ENCODE results near the gene CSF3R.
"Not testable (repeated sequence)": the region's sequence is repeated elsewhere in the genome, so short reads cannot be mapped to it uniquely, and the experiment has no call there.

The CSF3R gene

DNA sequence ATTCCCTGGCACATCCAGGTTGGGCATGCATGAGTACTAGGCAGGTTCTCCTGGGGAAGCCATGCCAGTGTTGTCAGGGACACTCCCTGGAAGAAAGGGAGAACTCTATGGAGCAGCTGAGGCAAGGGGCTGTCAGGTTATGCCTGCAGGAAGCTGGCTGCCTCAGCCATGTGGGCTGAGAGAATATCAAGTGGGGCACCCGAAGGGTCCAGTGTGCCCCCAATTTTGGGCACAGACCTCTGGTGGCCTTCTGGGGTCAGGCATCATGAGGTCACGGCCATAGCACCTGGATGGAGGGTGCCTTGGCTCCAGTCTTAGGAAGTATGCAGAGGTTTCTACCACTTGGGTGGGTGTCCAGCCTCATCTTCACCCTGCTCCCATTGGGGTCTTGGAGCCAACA lies 2.6 kb downstream of the CSF3R start:
- DNase-seq: no peak

DNA sequence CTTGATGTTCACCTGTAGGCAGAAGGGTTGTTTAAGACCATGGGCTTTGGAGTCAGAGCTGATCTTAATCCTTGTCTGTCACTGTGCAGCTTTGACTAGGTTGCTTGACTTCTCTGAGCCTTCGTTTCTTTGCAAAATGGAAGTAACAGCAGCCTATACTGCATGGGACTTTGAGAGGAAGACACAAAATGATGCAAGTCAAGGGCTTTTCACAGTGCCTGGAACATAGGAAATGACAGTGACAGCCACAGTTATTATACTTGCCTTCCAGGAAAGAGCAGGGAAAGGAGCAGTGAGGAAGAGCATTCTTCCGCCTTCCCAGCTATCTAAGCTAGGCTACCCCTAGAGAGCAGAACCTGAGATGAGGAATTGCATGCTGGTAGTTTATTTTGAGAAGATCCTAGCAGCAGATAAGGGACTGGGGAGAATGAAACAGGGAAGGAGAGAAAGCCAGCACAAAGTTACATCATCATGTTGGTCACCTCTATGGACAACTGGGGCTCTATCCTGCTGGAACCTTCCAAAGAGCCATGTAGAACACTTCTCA lies 3.1 kb downstream of the CSF3R start:
- no peak for DNase-seq

DNA sequence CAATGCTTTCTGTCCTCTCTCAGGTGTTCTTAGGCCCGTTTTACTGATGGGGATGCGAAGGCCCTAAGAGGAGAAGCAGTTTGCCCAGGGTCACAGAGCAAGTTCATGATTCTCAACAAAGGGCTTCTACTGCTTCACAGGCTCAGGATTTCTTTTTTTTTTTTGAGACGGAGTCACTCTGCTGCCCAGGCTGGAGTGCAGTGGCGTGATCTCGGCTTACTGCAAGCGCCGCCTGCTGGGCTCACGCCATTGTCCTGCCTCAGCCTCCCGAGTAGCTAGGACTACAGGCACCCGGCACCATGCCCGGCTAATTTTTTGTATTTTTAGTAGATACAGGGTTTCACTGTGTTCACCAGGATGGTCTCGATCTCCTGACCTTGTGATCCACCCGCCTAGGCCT lies 5.1 kb downstream of the CSF3R start:
- DNase-seq: not testable (repeated sequence)

DNA sequence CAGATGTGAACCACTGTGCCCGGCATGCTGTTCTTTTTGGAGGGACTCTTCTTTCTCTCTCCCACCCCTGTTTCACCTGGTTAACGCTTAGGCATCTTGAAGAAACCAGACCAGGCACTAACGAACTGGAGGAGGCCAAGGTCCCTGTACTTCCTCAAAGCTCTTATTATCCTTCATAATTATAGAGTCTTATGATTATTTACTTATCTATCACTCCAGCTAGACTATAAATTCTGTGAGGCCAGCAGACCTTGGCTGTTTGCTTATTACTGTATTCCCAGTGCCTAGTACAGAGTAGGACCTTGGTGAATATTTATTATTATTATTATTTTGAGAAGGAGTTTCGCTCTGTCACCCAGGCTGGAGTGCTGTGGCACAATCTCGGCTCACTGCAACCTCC lies 5.8 kb downstream of the CSF3R start:
- no peak for DNase-seq

DNA sequence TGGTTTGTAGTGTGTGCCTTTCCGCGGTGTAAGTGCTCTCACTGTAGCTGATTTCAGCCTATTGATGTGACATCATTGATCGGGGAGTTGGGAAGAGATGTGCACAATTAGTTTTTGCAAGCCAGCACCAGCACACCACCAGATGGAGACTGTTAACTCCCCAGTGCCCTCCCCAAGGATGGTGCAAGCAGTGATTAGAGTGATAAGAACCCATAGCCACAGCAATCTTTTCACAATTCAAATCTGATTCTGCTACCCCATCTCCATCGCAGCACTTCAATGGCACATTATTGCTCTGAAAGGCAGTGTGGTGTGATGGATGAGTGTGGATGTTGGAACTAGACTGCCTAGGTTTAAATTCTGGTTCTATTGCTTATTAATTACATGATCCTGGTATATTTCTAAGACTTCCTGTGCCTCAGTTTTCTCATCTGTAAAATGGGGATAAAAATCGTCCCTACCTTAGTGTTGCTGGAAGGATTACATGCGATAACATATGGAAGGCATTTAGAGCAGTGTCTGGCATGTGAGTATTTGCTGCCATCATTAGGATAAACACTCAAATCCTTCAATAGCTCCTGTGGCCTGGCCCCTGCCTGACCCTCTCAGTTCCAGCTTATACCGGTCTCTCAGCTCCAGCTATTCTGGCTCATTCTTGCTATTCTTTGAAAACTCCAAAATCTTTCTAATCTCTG lies 6.7 kb downstream of the CSF3R start:
- no peak for DNase-seq

DNA sequence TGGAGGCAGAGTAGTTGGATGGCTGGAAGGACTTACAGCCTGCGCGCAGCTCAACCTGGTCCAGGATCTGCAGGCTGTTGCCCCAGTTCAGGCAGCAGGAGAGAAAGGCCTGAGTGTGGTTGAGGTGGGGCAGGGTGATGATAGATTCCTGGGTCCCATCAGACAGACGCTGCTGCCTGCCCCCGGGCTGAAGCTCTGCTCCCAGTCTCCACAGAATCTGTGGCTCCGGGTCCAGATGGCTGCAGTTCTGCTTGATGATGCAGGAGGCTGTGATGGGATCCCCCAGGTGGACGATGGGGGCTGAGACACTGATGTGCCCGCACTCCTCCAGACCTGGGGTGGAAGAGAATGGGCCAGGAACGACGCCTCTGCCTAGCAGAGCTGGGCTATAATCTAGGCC lies 7.4 kb downstream of the CSF3R start:
- DNase-seq: no peak

DNA sequence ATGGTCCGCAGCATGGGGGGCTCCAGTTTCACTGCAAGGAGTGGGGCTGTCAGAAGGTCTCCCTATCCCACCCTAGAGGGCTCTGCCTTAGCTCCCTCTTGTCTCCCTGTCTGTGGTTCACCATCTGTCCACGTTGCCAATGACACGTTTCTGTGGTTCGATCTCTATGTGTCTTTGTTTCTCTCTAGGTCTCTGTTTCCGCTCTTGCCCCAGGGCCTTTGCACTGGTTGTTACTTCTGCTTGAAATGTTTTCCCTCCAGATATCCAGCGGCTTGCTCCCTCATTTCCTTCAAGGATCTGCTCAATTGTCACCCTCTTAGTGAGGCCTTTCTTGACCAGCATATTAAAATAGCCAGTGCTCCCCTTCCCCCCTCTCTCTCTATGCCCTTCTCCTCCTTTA lies 10.1 kb downstream of the CSF3R start:
- DNase-seq: no peak

DNA sequence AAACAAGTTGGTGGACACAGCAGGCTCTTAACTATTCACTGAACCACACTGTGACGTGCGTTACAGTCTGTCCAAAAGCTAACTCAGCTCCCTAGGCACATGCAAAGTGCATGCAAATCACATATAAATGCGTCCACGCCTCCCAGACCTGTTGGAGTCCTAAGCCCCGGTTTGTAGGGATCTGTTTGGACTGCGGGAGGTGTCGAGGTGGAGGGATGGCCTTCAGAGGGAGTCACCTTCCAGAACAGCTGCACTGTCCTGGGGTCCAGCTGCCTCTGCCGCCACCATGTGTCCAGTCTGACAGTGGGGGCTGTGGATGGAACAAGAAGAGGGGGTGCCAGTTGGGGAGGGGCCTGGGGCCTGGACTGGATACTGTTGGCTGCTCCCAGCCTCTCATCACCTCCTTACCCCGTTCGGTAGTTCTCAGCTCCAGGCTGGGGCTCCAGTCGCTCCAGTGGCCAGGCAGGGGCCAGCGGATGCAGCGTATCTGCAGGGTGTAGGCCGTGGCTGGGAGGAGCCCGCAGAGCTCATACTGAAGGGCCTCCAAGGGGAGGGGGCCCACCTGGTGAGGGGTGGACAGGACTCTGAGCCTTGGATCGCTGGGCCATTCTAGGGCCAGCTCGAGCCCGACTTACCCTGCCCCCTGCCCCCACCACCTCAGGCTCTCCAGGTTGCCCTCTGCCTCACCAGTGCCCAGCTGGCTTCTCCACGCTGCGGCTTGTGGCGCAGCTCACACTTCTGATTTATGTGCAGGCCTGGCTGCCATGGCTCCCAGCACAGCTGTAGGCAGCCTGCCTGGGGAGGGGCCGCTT lies 10.7 kb downstream of the CSF3R start:
- no peak for DNase-seq

DNA sequence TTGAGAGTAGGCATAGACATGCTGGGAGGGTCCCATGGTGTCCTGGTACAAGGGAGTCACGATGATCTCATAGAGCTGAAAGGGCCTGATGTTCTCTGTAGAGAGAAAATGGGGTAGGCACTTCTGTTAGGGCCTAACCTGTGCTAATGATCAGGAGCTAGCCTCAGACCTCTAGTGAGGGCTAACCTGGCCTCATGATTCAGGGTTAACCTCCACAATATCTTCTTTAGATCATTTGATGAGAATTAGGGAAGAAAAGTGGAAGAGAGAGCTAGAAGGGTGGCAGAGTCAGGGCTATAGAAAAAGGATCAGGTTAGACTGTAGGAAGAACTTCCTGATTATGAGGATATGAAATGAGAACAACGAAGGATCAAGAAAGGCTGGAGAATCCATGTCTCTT lies 13.6 kb downstream of the CSF3R start:
- no peak for DNase-seq

DNA sequence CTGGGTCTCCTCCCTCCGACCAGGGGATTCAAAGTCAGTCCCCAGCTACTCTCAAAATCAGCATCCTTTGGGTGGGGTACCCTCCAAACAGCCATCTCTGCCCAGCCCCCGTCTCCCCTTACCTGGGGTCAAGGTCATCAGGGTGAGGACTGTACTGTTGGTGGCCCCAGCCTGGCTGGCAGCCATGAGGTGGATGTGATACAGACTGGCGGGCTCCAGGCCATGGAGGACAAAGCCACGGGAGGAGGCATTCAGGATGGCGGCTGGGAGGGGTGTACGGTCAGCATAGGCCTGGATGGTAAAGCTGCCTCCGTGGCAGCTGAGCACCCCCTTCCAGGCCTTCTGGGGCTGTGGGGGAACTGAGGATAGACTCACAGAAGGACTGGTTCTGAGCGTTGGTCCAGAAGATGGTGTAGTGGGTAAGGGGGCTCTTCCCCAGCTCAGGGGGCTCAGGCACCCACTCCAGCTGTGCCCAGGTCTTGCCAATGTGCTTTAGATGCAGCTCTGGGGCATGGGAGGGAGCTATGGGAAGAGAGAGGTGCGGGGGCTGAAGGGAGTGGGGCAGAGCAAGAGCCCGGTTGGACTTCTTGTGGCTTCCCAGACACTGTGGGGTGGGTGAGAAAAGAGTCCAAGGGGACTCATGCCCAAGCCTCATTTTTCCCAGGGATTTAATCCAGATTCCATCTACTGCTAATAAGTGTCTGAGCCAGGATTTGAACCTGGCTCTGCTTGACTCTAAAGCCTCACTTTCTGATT lies 14.8 kb downstream of the CSF3R start:
- no peak for DNase-seq

DNA sequence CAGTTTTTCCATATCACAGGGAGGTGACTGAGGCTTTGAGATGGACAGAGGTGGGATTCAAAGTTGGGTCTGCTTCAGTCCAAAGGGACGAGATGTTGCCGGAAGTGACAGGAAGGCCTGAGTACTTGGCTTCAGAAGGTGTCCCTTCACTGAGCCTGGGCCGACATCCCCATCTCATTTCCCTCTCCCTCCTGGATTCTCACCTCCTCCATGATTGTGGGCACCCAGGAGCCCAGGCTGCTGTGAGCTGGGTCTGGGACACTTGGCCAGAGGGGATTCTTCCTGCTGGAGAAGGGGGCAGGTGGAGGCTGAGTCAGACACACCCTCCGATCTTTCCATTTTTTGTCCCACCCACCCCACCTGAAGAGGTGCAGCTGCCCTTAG lies 15.7 kb downstream of the CSF3R start:
- DNase-seq: no peak

DNA sequence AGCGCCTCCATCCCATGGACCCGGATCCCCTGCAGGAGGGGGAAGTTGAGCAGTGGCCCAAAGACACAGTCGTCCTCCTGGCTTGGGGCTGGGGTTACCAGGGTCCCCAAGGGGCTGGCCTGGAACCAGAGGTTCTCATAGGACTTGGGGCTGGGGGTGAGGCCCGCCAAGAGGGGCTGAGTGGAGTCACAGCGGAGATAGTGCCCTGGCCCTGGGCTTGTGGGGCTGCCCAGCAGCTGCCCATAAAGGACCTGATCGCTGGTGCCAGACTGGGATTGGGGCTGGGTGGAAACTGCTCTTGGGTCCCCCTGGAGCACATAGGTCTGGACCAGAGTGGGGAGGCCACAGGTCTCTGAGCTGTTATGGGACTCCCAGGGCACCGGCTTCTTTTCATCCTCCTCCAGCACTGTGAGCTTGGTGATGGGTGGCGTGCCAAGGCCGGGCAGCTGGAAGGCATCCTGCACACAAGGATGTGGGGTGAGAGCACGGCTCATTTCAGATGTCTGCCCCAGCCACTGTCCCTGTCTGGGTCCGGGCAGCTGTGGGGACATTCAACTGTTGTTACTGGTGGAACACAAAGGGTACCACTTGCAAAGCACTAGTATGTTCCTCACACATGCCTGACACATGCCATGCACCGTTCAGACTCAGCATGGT lies 16.2 kb downstream of the CSF3R start:
- DNase-seq: no peak

DNA sequence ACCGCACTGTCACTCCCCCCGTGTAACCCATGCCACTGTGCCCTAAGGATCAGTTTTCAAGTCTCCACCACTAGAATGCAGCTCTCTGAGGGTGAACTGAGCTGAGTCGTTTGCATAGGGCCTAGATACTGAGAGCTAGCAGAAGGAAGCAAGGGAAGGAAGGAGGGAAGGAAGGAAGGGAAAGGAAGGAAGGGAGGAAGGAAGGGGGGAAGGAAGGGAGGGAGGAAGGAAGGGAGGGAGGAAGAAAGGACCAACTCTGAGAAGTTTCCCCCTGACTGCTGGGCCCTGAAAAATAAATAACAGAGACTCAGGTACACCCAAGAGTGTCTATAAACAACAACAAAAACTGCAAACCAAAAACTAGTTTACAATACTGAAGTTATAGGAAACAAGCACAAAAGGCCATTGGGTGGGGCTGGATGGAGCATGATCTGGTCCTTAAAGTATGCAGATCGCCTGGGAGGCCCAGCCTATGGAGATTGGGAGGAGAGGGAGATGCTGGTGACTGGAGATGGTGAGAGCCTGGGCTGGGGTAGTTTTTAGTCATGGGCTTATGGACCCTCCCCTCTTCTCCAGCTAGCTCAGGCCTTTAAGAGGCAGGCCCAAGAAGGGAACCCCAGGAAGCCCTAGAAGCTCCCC lies 16.9 kb downstream of the CSF3R start:
- DNase-seq: no peak

DNA sequence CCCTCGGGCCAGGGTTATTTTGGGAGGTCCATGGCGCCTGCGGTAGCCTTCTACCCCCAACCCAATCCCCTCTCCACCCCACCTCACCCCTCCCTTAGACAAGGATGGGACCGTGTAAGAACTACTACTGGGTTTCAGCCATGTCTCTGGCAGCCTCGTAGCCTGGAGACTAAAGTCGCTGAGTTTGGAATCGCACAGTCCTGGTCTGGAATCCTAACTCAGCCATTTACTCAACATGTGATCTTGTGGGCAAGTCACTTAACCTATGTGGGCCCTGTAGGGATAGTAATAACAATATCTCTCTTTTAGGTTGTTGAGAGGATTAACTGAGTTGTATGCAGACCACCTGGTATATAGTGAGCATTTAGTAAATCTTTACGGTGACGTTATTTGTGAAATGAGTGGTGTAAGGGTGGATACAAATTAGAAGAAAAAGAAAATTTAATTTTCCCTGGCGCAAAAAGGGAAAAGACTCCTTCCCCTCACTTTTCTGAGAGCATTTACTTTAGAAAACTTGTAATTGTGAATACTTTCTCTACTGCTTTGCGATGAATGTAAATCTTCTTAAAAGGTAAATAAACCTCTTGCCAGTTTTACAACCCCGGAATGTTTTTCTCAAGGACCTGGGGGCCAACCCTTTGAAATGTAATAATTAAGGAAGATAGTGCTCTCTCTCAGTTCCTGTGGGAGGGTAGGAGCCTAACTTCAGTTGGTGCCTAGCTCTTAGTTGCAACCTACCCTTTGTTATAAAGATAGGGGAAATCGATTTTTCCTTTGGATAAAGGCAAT lies 17.9 kb downstream of the CSF3R start:
- DNase-seq: peak; percentile 25

DNA sequence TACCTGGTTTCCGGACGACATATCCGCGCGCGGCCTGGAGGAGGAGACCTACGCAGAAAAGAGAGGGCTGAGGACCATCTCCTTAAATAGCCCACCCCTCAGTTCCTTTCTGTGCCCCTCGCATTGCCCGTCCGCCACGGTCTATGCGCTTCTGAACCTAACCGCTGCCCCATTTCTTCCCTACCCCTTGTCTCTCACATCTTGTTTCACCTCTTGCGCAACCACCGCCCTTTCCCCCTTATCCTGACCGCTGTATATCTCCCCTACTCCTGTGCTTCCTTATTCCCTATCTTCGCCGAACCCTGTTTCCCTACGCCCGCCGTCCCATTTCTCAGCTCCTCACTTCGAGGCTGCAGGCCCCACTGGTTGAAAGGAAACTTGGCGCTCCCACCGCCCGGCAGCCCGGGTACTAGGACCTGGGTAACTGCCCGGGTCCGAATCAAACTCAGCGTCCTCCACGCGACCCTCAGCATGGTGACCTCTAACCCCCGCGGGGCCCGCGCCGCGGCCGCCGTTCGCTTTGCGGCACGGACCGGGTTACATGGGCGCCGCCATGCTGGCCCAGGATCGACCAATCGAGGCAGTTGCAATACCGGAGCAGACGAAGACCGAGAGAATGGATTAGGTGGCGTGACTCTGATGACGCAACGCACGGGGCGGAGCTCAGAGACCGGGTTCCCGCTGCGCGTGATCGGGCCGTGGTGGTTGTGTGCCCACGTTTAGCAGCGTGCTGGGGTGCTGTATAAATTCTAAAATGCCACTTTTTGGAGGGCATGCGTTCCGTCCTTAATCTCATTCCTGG lies 18.7 kb downstream of the CSF3R start, which contains the start of gene MRPS15:
Gene MRPS15, minus strand, starts transcription at position 582 of the 802 bp plus-strand sequence. Its CDS starts 109 bp downstream, at position 473.
- DNase-seq: peak; percentile 54

DNA sequence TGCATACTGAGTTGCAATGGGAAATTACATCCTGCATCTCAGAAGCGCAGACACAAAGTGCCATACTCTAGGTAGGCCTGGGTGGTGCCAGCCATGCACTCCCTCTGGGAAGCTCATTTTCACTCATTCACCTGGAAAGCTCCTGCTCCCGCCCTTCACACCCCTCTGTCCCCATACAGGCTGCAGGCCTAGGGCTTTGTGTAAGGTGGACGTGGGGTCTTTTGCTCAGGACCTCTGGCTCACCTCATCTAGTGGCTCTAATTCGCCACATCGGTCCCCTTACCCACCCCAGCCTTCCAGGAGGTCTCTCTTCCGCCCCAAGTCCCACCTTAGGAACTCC lies 19.3 kb downstream of the CSF3R start:
- DNase-seq: no peak

DNA sequence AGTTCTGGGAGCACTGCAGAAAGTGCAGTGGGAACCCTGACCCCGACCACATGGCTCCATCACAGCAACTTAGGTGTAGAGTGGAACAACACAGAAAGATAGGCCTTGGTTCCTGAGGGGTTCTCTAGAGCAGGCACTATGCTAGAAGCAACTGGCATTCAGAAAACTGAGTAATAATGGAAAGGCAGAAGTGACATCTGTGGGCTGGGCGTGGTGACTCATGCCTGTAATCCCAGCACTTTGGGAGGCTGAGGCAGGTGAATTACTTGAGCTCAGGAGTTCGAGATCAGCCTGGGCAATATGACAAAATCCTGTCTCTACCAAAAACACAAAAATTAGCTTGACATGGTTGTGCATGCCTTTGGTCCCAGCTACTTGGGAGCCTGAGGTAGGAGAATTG lies 23.8 kb downstream of the CSF3R start:
- no peak for DNase-seq

DNA sequence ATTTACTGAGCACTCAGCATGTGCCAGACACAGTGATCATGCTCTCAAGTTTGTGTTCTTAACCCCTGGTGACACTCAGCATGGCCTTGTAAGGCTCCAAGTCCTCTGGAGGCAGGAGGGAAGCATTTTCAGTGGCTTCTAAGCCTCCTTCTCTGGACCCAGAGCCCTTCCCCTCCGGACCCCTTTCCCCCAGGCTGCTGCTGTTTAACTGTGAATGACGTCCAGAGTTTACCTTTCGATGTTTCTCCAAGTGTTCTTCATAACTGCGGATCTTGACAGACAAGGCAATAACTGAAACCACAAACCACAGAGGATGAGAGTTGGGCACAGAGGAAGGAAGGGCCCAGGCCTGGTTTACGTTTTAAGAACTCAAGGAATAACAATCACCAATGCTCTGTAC lies 25.0 kb downstream of the CSF3R start:
- no peak for DNase-seq

DNA sequence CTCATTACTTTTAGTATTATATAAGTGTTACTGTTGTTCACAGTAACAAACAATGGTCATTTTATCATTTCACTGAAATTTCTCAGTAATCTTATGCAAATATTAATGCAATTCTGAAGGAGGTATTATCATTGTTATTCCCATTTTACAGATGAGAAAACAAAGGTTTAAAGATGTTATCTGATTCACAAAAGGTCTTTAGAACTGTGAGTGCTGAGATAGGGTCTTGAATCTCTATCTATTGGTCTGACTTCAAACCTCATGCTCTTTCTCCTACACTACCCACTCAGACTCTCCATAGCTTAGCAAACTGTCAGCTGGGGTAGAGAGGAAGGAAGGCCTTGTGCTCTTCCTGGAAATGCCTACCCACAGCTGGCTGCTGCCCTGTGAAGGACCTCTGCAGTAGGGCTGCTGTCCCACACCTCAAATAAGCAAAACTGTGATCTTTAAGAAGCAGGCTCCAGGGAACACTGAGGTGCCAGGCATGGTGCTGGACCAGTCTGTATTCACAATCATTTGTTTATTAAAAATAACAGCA lies 26.3 kb downstream of the CSF3R start:
- no peak for DNase-seq

DNA sequence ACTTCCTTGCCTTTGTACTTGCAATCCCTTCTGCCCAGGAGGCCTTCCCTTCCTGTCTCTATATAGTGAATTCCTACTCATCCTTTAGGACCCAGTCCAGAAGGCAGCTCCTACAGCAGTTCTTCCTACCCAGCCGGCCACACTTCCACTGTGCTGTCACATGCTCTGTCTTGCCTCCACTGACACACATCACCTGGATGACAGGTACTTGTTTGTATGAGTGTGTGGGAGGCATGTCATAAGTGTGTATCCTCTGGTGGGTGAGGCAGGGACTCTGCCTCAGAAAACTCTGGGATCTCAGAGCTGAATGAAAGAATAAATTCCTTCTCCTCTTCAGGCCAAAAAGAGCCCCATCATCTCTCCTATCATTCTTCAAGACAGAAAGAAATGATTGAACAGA lies 27.3 kb downstream of the CSF3R start:
- no peak for DNase-seq

All from NCI-H748 treated with DMSO at 0.1 percent for 48 hours (cell line).